Measurements from ENCODE around the gene ANKRD13A.

GRCh38 chr12:109987615-109988014 lies 11.6 kb upstream of the ANKRD13A start:
- no peak for TF ChIP-seq CTCF (IDR thresholded peaks at IDR 0.05)
- TF ChIP-seq POLR2A (IDR thresholded peaks at IDR 0.05), result no peak

Data from breast epithelium (tissue), 3 donors.